Islet precursor cell (in vitro differentiated cells): ENCODE results near the gene GRIN2C.
"Not testable (repeated sequence)": the region's sequence is repeated elsewhere in the genome, so short reads cannot be mapped to it uniquely, and the experiment has no call there.

Experiments
- DNase-seq: peaks from one replicate; pipeline ENCODE4 v3.0.0-alpha.2; 2018

The GRIN2C gene

DNA sequence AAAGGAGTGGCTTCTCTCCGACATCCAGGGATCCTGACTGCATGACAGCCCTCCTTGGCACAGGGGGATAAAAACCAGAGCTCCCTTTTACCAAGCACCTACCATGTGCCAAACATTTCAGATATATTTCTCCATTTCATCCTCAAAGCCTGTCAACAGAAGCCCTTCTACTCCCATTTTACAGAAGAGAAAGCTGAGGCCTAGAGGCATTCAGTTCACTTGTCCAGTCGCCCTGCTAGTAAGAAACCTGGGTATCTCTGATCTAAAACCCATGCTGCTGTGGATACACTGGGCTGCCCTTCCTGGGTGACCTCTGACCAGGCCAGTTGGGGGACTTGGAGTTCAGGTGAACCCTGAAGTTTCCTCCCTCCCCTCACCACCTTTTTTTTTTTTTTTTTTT, 19.0 kb upstream of the GRIN2C start:
- no peak for DNase-seq

DNA sequence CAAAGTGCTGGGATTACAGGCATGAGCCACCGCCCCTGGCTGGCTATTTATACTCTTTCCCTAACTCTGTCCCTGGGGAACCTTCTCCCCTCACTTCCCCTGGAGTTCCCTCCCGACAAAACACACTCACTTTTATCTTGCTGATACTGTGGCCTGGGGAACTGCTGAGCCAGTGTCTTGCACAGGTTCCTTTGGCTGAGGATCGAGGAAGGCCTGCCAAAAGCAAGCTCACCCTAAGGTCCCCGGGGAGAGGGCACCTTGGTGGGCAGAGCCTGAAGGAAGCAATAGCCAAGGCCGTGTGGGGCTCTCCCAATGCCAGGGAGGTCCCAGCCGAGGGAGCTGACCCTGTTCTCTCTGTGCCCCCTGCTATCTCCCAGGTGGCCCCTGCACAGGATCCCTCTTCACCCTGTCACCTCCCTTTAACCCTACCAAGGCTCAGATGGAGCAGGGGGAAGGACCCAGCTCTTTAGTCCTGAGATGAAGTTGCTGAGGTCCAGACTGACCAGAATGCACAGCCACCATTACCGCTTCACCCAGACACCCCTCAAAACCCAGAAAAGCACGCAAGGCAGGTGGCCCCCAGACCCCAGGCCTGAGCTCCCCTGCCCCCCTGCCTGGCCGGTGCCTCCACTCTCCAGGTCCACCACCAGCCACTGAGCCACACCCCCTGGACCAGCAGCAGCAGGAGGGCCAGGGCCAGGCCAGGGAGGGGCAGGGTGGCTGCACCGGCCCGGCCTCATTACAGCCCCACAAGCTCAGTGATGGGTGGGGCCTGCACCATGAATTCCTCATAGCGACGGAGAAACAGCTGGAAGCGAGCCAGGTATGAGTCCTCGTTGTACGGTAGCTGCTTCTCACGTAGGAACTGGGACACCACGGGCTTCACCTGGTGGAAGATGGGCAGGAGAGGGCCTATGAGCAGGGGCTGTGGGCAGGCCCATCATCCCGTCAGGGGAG, 18.2 kb upstream of the GRIN2C start:
- DNase-seq = no peak

DNA sequence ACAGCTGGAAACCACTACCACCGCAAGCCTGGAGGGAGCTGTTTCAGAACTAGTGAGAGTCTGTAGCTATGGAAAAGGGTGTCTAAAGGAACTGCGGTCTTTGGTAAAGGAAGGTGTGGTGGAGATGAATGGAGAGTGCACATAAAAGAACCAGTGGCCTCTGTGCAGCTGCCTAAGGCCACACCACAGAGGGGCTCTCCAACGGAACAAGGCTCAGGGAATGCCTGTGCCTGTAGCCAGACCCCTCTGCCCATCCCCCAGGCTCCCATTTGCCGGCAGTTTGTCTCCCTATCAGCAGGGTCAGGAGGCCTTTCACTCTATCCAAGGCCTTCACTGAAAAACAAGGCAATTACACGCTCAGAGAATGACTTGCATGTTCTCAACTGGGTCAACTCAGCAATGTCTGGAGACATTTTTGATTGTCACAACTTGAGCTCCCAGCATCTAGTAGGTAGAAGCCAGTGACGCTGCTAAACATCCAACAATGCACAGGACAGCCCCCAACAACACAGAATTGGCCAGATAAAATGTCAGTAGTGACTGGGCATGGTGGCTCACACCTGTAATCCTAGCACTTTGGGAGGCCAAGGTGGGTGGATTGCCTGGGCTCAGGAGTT, 16.4 kb upstream of the GRIN2C start:
- DNase-seq = no peak

DNA sequence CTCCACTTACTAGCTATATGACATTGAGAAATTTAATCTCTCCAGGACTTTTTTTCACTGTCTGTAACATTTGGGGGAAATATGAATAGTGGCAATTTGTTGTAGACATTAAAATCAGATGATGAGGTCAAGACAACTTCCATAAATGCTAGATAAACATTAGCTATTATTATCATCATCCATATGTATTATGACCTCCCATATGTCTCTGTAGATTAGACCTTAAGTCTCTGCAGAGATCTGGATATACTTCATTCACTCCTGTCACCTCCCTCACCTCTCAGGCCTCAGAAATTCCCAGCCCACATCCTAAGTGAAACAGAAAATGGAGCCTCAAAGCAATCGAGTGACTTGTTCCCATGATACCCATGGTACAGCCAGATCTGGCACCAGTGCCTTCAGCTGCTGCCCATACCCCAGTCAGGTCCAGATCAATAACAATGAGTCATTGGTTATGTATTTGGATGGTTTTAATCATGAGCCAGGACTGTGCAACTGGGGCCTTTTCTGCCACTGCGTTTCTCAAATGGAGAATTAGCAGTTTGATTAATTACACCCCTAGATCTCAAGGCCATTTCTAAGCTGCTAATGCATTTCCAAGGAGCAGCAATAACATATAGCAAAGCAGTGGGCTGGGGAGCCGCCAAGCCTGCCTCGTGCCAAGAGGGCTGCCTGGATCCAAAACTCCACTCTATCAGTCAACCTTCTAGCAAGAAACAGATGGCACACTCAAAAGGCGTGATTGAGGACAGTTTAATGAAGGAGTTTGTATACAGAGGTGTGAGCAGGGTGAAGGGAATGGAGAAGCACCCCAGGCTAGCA, 15.7 kb upstream of the GRIN2C start:
- DNase-seq = no peak

DNA sequence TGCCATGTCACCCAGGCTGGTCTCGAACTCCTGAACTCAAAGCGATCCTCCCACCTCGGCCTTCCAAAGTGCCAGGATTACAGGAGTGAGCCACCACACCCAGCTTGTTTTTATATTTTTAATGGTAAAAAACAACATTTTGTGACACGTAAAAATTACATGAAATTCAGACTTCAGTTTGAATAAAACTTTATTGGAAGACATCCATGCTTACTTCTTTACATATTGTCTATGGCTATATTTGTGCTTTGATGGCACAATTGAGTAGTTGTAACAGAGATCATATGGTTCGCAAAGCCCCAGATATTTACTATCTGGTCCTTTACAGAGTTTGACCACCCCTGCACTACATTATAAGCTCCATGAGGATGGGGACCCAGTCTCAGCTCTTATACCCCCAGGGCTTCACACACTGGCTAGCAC, 14.9 kb upstream of the GRIN2C start:
- no peak for DNase-seq

DNA sequence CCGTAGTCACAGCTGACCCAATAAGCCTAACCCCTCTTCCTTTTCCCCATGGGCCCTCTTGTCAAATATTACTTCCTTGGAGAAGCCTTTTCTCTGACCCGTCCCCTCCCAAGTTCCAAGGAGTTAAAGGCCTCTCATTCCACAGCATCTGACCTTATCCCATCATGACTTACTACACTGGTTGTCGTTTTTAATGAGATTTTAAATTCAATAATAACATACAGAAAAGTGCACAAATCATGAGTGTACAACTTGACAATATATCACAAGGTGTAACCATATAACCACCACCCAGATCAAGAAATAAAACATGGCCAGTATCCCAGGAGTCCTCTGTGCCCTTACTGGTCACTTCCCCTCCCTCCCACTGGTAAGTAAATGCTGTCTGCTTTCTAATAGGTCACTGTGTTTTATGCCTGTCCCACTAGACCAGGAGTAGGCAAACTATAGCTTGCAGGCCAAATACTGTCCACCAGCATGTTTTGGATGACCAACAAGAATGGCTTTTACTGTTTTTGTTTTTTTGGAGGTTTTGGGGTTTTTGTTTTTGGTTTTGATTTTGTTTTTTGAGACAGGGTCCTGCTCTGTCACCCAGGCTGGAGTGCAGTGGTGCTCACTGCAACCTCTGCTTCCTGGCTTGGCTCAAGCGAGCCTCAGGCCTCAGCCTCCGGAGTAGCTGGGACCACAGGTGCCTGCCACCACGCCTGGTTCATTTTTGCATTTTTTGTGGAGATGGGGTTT, 14.4 kb upstream of the GRIN2C start:
- DNase-seq = no peak

DNA sequence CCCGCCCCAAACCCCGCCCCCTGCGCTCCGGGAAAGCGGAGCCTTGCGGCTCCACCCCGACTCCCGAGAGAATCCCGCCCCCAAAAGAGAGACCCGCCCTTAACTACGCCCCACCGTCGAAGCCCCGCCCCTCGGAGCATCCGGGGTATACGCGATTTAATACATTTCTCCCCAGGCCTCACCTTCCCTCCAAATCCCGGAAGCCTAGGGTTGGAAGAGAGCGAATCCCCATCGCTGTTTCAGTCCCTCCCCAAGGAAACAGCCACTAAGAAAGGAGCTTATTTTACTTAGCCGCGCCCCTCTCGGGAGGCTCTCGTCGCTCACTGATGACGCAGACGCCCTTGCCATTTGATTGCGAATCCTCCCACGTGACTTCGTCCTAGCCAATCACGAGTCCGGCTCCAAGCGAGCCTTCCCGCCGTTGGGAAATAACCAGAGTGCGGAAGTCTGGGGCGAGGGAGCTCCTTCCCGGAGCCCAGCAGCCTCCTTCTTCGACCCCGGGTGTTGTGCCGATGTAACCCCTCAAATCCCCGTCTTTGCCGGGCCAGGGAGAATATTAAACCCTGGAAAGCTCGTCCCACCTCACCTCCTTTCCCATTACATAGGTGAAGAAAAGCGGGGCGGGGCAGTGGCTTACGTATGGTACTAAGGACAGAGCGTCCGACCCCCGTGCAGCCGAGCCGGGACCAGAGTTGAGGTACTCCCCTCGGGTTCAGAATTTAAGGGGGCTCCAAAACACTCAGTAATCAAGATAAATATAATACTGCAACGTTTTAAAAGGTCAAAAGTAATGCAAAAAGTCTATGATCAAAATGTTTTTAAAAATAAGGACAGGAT, 13.6 kb upstream of the GRIN2C start:
- peak; percentile 100 for DNase-seq

DNA sequence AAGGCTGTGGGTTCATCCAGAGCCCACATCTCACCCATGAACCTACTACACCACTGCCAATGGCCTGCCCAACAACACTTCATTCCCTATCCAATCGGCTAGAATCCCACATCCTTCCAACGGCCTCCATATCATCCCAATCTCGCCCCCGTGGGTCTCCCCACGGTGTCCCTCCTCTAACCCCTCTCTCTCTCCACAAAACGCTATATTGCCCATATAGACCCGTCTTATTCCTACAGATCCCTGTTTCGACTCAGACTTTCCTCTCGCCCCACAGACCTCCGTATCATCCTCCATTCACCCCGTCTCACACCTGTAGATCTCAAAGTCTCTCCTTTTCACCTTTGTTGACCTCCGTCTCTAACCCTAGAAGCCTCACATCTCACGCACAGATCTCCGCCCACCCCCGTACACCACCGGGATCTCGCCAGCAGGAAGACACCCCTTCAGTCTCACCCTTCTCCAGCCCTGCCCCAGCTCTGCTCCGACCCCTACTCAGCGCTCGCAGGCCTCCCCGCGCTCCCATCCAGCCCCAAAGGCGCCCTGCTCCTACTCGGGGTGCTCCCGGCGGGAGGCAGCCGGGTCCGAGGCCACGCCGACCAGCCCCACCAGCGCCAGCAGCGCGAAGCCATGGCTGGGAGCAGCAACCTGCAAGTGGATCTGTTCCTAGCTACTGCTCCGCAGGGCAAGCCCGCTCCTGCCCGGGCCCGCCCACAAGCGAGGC, 12.8 kb upstream of the GRIN2C start, which contains the start of gene FDXR:
TSS of gene FDXR (minus strand) at position 682 of the 724 bp plus-strand sequence. CDS start at position 632, 50 bp downstream.
- DNase-seq = no peak

DNA sequence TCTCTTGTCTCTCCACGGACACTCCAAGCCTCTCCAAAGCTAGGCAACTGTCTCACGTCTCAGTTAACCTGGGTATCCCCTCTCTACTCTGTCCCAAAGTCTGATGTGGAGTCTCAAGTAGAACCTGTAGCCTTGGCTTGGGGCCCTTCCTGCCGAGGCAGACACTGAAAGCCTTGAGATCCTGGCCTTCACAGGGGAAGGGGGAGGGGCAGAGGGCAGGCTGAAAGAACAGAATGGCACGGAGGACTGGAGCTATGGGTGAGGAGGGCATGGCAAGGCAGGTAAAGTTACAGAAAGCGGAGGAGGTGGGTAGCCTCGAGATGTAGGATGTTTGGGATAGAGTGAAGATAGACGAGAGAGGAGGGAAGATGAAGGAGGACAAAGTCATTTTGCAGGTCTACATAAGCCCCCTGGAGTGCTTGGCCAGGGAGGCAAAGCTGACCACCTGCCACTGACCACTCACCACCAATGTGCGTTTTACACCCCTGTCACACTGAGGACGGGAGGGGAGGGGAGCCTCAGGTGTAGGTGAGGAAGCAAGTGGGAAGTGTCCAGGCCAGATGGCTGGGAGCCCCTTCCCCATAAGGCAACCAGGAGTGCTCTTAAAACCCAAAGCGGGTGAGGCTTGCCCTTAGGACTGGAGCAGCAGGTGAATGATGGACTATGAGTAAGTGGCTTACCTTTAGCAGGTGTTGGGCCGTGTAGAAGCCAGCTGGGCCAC, 11.8 kb upstream of the GRIN2C start:
- no peak for DNase-seq

DNA sequence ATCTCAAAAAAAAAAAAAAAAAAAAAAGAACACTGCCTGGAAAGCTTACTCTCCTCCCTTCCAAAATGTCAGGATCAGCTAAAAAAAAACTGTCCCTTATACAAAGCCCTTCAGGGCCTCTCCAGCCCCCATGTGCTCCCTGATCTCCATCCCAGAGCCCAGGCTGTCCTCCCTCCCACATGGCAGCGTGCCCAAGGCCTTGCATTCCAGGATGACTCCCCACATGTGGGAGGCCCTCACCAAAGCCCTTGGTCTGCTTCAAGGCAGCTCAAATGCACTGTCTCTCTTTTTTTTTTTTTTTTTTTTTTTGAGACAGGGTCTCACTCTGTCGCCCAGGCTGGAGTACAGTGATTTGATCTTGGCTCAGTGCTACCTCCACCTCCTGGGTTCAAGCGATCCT, 10.8 kb upstream of the GRIN2C start:
- DNase-seq = no peak

DNA sequence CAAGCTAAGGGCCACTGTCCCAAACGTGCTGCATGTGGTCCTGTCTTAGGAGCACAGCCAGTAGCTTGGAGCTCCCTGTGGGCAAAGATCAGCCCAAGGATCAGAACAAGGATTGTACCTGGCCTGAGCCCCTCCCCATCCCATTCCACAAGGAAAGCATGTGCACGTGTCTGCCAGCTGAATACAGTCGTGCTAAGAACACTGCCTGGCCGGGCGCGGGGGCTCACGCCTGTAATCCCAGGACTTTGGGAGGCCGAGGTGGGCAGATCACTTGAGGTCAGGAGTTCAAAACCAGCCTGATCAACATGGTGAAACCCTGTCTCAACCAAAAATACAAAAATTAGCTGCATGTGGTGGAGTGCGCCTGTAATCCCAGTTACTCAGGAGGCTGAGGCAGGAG, 10.3 kb upstream of the GRIN2C start:
- DNase-seq = not testable (repeated sequence)

DNA sequence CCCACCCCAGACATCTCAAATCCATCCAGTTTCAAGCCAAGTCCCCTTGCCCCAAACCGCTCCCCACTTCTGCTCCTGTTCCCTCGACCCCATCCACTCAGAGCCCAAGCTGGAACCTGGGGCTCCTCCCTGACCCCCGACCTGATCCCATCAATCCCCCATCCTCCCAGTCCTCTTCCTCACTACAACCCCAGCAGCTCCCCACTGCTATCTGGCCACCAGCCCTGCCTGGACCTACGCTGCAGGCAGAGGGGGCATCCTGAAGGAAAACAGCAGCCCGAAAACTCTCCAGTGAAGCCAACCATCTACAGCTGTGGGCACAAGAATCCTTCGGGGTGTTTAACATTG, 9.2 kb upstream of the GRIN2C start:
- DNase-seq = no peak

DNA sequence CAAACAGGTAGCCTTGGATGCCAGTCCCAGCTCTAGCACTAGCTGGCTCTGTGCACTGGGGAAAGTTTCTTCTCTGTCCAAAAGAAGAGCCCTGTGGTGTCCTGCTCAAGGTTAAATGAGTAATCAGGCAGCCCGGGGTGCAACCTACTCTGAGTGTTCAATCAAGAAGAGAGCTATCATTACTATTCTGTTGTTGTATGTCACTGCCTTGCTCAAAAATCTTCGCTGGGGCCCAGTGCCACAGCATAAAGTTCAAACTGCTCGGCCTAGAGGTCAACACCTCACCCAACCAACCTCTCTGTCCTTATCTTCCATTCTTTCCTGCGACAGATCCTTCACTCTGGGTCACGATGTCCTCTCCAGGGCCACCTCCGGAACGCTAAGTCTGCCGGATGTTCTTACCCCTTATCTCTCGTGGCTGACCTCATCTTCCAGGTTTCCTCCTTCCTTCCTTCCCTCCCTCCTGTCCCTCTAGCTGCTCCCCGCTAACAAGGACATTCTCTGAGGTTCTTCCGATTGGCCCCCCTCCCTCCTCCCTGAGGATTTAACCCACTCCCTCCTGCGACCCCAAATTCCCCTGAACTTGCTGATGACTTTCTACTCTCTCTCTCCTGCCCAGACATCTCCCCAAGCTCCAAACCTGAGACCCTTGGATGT, 8.7 kb upstream of the GRIN2C start:
- no peak for DNase-seq

DNA sequence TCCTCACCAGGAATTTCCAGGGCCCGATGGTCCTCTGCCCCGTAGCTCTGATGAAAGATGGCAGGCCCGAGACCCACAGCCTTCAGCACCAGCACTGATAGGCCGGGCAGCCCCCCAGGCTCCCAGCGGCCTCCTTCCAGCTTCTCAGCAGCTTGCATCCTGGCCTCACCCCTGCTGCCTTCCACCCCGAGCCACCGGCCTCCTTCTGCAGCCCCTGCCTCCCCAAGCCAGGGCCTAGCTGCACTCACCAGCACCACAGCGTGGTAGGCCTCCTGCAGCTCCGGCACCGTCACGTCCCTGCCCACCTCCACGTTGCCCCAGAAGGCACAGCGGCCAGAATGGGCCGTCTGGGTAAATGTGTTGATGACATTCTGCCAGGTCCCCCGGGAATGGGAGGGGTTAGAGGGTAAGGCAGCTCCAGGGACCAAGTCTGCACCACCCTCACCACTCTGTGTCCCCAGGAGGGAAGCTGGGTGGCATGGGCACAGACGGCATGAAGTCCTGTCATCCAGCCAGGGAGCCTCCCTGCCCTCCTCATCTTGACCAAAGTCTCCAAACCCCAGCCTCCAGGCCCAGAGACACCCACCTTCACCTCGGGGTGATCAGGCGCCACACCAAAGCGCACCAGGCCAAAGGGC, 6.6 kb upstream of the GRIN2C start:
- DNase-seq = no peak

DNA sequence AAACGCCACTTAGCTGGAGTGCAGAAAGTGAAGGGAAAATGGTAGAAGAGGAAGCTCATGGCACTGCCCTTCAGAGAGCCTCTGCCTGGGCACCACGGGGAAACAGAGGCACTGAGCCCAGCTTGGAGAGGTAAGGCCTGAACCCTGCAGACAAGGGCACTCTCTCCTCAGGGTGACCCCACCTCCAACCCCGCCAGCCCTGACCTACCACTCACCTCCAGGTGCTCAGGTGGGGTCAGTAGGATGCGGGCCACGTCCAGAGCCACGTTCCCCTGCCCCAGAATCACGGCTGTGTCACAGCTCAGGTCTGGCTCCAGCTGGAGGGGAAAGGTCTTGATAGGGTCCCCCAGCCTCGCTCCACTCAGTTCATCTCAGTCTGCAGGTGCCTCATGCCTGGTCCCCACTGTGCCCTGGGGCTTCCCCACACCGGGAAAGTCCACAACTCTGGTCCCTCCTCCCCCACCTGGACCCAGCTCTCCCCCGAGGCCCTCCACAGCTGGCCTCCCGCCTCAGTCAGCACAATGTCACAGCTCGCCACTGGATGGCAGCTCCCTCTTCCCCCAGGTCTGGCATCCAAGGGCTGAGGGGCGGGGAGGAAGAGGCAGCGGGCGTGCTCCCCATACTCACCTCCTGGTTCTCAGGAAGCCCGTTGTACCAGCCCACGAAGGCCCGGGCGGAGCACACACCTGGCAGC, 6.0 kb upstream of the GRIN2C start:
- DNase-seq = no peak

DNA sequence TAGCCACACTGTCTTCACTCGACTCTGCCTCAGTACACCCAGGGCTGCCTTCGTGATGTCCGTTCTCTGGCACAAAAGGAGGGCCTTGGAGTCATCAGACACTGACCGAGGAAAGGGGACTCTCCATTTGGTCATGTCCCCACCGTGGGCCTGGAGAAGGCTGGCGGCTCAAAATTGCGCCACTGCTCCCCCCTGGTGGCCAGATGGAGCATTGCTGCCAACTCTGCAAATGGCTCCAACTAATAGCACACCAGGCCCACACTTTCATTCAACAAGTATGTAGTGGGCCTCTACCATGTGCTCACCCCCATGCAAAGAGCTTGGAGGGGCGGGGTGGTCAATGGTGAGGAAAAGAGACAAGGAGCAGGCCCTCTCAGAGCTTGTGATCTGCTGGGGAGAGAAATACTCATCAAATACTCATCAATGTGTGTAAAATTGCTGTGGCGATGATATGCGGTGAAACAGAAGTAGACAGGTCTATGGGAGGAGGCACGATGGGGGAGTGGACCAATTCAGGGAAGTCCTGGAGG, 5.2 kb upstream of the GRIN2C start:
- DNase-seq = peak; percentile 91

DNA sequence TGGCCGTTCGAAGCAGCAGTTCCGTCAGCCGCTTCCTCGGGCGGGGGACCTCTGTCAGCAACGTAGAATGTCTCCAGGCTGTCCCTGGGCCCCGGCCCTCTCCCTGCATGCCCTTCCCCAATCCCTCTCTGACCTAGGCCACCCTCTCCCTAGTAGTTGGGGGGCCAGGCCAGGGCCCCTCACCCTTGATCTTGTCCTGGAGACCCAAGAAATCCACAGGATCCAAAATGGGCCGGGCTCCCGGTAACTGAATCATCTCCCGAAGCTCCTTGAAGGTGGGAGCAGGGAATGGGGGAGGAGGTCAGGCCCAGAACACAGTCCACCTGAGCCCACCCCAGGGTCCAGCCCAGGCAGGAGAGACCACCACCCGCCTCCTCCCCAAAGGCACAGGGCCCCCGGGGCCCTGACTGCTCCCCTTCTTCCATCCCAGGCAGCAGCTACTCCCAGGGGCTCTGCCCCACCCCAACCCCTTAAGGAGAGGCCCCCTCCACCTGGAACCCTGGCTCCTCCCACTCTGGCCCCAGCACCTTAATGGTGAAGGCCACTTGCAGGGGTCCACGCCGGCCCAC, 4.7 kb upstream of the GRIN2C start:
- no peak for DNase-seq
